H1 (cell line): Measurements from ENCODE around the gene ST3GAL3. TPM values are rescaled to one million over a fixed set of nuclear protein-coding genes. Genes with fewer than 3 reads are reported as not detected.
A peak's percentile ranks its signal among the peaks of the same experiment; 100 is the strongest.

Experiments used
- CTCF ChIA-PET: fragments of 300-600 bp; sonication (Branson Sonifier 250); formaldehyde crosslinking; loops from one replicate; lab custom pipeline; 2021; ENCODE audit not compliant: partially characterized antibody; lab: Charles Lee
- POLR2A ChIA-PET: fragments of 300-600 bp; sonication (Branson Sonifier 250); formaldehyde crosslinking; loops from one replicate; lab custom pipeline; 2021; ENCODE audit warnings: inconsistent platforms; ENCODE audit not compliant: partially characterized antibody; lab: Charles Lee
- DNase-seq, 2 experiments: peaks; one replicate each; pipeline versions ENCODE4 v3.0.0 to v3.0.0-alpha.2; 2010 to 2022; ENCODE audit warnings: low spot score in 2 of 2, low read depth in 1 of 2, mixed read lengths in 1 of 2
- FAIRE-seq: peaks from 2 replicates; lab custom pipeline; 2011; peaks lifted over from hg19 to GRCh38; lab: Jason Lieb, UNC
- H2AFZ ChIP-seq: 2 replicates; pipeline ENCODE4 v1.8.1; 2012; ENCODE audit warnings: low read length, inconsistent platforms
- H2AK5ac ChIP-seq: 2 replicates; pipeline ENCODE4 v1.6.1; 2013; ENCODE audit warnings: low read depth, low read length
- H2BK120ac ChIP-seq: replicated peaks from 2 replicates; pipeline ENCODE3; 2013; ENCODE audit warnings: low read depth, low read length, inconsistent platforms
- H2BK12ac ChIP-seq: 2 replicates; pipeline ENCODE4 v1.6.1; 2013; ENCODE audit warnings: low read depth, low read length
- H2BK15ac ChIP-seq: 2 replicates; pipeline ENCODE4 v1.6.1; 2013; ENCODE audit warnings: low read length
- H2BK20ac ChIP-seq: 2 replicates; pipeline ENCODE4 v1.6.1; 2013; ENCODE audit warnings: low read length
- H2BK5ac ChIP-seq: 2 replicates; pipeline ENCODE4 v1.6.1; 2013; ENCODE audit warnings: low read depth, low read length
- H3K14ac ChIP-seq: 2 replicates; pipeline ENCODE4 v1.6.1; 2013; ENCODE audit warnings: inconsistent platforms; ENCODE audit not compliant: insufficient read length
- H3K18ac ChIP-seq: 2 replicates; pipeline ENCODE4 v1.6.1; 2013; ENCODE audit warnings: low read length; ENCODE audit errors: extremely low read depth
- H3K23ac ChIP-seq: 2 replicates; pipeline ENCODE4 v1.6.1; 2013; ENCODE audit warnings: inconsistent platforms; ENCODE audit not compliant: insufficient read length
- H3K23me2 ChIP-seq: 2 replicates; pipeline ENCODE4 v1.6.1; 2013; ENCODE audit warnings: low read depth, low read length
- H3K27ac ChIP-seq: 2 replicates; pipeline ENCODE4 v1.6.1; 2011; ENCODE audit warnings: low read depth, low read length, inconsistent platforms
- H3K27me3 ChIP-seq, 4 experiments: replicated peaks in 1 of 4; 1 replicate in 1 of 4; 2 replicates in 3 of 4; pipeline versions ENCODE4 v1.6.1 to v1.8.1; 2011 to 2013; ENCODE audit warnings: low read length in 3 of 4, mild to moderate bottlenecking in 3 of 4, inconsistent platforms in 2 of 4, mixed read lengths in 2 of 4, moderate library complexity in 1 of 4; ENCODE audit not compliant: control insufficient read depth in 3 of 4, insufficient read depth in 3 of 4; ENCODE audit errors: extremely low read depth in 1 of 4
- H3K36me3 ChIP-seq, 4 experiments: 2 replicates each; pipeline versions ENCODE4 v1.6.1 to v1.8.1; 2011 to 2013; ENCODE audit warnings: mild to moderate bottlenecking in 4 of 4, low read length in 3 of 4, moderate library complexity in 2 of 4, control low read depth in 1 of 4, inconsistent platforms in 1 of 4; ENCODE audit not compliant: insufficient read depth in 4 of 4, control insufficient read depth in 2 of 4
- H3K4ac ChIP-seq: replicated peaks from 2 replicates; pipeline ENCODE3; 2013; ENCODE audit warnings: low read length, low read depth, mixed read lengths, inconsistent platforms; ENCODE audit not compliant: insufficient read length
- H3K4me1 ChIP-seq, 4 experiments: replicated peaks in 1 of 4; 1 replicate in 1 of 4; 2 replicates in 3 of 4; pipeline versions ENCODE4 v1.6.1 to v1.8.1; 2011 to 2013; ENCODE audit warnings: low read length in 3 of 4, inconsistent platforms in 2 of 4, mixed read lengths in 1 of 4; ENCODE audit not compliant: insufficient read depth in 4 of 4, control insufficient read depth in 3 of 4
- H3K4me2 ChIP-seq, 2 experiments: 2 replicates each; pipeline versions ENCODE4 v1.6.1 to v1.8.1; 2011 to 2013; ENCODE audit warnings: low read depth in 2 of 2, low read length in 2 of 2, control low read depth in 1 of 2, inconsistent platforms in 1 of 2, mild to moderate bottlenecking in 1 of 2; ENCODE audit not compliant: insufficient read depth in 1 of 2
- H3K4me3 ChIP-seq, 4 experiments: fragments of 200-600, 300-600 bp in 1 of 4; sonication (generic), shearing (Covaris generic), sonication (Bioruptor Twin) in 1 of 4; 2 replicates each; pipeline versions ENCODE4 v1.5.1 to v1.8.1; 2011 to 2016; ENCODE audit warnings: low read length in 4 of 4, low read depth in 3 of 4, control low read depth in 2 of 4, inconsistent platforms in 2 of 4, mild to moderate bottlenecking in 2 of 4, mixed read lengths in 1 of 4, moderate library complexity in 1 of 4; ENCODE audit not compliant: insufficient read depth in 2 of 4; ENCODE audit errors: extremely low read depth in 1 of 4
- H3K56ac ChIP-seq: replicated peaks from 2 replicates; pipeline ENCODE3; 2013; ENCODE audit warnings: low read depth, mild to moderate bottlenecking, mixed read lengths, low read length, inconsistent platforms; ENCODE audit not compliant: insufficient read length
- H3K79me1 ChIP-seq: 2 replicates; pipeline ENCODE4 v1.6.1; 2013; ENCODE audit warnings: low read depth, low read length, control low read depth
- H3K79me2 ChIP-seq, 2 experiments: 2 replicates each; pipeline versions ENCODE4 v1.6.1 to v1.8.1; 2012 to 2013; ENCODE audit warnings: low read length in 2 of 2, mild to moderate bottlenecking in 2 of 2, inconsistent platforms in 1 of 2; ENCODE audit not compliant: insufficient read depth in 2 of 2, control insufficient read depth in 1 of 2
- H3K9ac ChIP-seq, 4 experiments: replicated peaks in 1 of 4; 1 replicate in 1 of 4; 2 replicates in 3 of 4; pipeline versions ENCODE4 v1.6.1 to v1.8.1; 2011 to 2013; ENCODE audit warnings: low read depth in 3 of 4, low read length in 3 of 4, control low read depth in 2 of 4, mild to moderate bottlenecking in 2 of 4, moderate library complexity in 2 of 4, inconsistent platforms in 1 of 4; ENCODE audit errors: extremely low read depth in 1 of 4
- H3K9me3 ChIP-seq, 2 experiments: 2 replicates each; pipeline versions ENCODE4 v1.6.1 to v1.8.1; 2012 to 2013; ENCODE audit warnings: mild to moderate bottlenecking in 2 of 2, moderate library complexity in 2 of 2, control low read depth in 1 of 2, inconsistent platforms in 1 of 2, low read depth in 1 of 2, low read length in 1 of 2, mixed read lengths in 1 of 2; ENCODE audit not compliant: insufficient read depth in 2 of 2
- H4K20me1 ChIP-seq, 2 experiments: replicated peaks in 1 of 2; 2 replicates each; pipeline versions ENCODE3 to v1.8.1; 2011 to 2013; ENCODE audit warnings: inconsistent platforms in 2 of 2, low read length in 2 of 2, mild to moderate bottlenecking in 1 of 2; ENCODE audit not compliant: insufficient read depth in 2 of 2, control insufficient read depth in 1 of 2
- H4K5ac ChIP-seq: 2 replicates; pipeline ENCODE4 v1.6.1; 2013; ENCODE audit warnings: low read length, low read depth, mixed read lengths, inconsistent platforms; ENCODE audit not compliant: insufficient read length
- H4K8ac ChIP-seq: 2 replicates; pipeline ENCODE4 v1.8.0; 2013; ENCODE audit warnings: mild to moderate bottlenecking, moderate library complexity, low read length, inconsistent platforms; ENCODE audit not compliant: insufficient read depth; ENCODE audit errors: extremely low read depth
- H4K91ac ChIP-seq: replicated peaks from 2 replicates; pipeline ENCODE3; 2013; ENCODE audit warnings: low read length, mixed read lengths, inconsistent platforms; ENCODE audit not compliant: insufficient read length
- CEBPB ChIP-seq: IDR thresholded peaks from 2 replicates; pipeline ENCODE4 v1.6.1; 2012; ENCODE audit warnings: low read depth, low read length
- E2F6 ChIP-seq: IDR thresholded peaks from 2 replicates; pipeline ENCODE4 v1.6.1; 2012; ENCODE audit warnings: inconsistent platforms
- POU5F1 ChIP-seq: IDR thresholded peaks from 2 replicates; pipeline ENCODE4 v1.6.1; 2011; ENCODE audit warnings: low read depth, mild to moderate bottlenecking, low read length, moderate library complexity
- SP1 ChIP-seq: IDR thresholded peaks from 2 replicates; pipeline ENCODE4 v1.6.1; 2011; ENCODE audit warnings: low read depth, low read length
- SRF ChIP-seq: IDR thresholded peaks from 2 replicates; pipeline ENCODE4 v1.6.1; 2011; ENCODE audit warnings: mild to moderate bottlenecking, low read depth, low read length, moderate library complexity
- WGBS, 2 experiments: shearing (Covaris generic) in 1 of 2; methylation state at CpG; one replicate each; pipeline versions ENCODE4 v1.1.6 to v1.1.7; 2013 to 2015; ENCODE audit warnings: low lambda C conversion rate in 2 of 2, mixed read lengths in 2 of 2, inconsistent platforms in 1 of 2, low coverage in 1 of 2, missing lambda C conversion rate in 1 of 2; ENCODE audit not compliant: insufficient replicate concordance in 2 of 2, insufficient coverage in 1 of 2, insufficient read length in 1 of 2; ENCODE audit errors: extremely low coverage in 1 of 2, missing lambda C conversion rate in 1 of 2; 5-methylcytosine and 5-hydroxymethylcytosine counted together
- polyA plus RNA-seq, 7 experiments: library from polyadenylated mRNA; depleted of rRNA in 3 of 7; stranded (reverse) in 5 of 7; unstranded in 2 of 7; fragments of >200 nt in 5 of 7; fragments of 200-250 nt in 2 of 7; gene quantifications; 1 replicate in 5 of 7; 2 replicates in 1 of 7; 4 replicates in 1 of 7; pipeline versions ENCODE4 v1.2.1 to v1.2.3, GENCODE V29; 2011 to 2013; ENCODE audit warnings: missing spikeins in 2 of 7, mixed read lengths in 2 of 7
- total RNA-seq: library from RNA; stranded (reverse); fragmentation: NEBNext Ultra II Directional; extraction: Animal tissue kit (Norgen Biotek cat#: 25700); gene quantifications from 2 replicates; pipeline ENCODE4 v1.2.1, GENCODE V29; 2021

Gene ST3GAL3
- total and polyA plus RNA-seq, 2 of the 8 experiments (the other 6 are each of a cell fraction or from before 2014, with no cell fraction given), result 6.8 to 7.0 TPM

GRCh38 chr1:43841321-43842174 lies 134.2 kb downstream of the ST3GAL3 start:
- Histone ChIP-seq H3K4me2 (peak overlapping the region; percentile 31 to 49; a peak in 3 of 4 replicates), H3K56ac (peak overlapping the region; percentile 1)
- POLR2A ChIA-PET, result interaction anchor here (0.6 to 1.5 kb wide), 6 partner anchors 11 to 89 kb away, joined by 3 read pairs; no protein-coding TSS in a partner anchor

More at GRCh38 chr1:43841321-43842174, 134.2 kb downstream of the ST3GAL3 start:
- Histone ChIP-seq H4K8ac (no peak overlapping the region), H3K79me2 (no peaks in the 10 kb centered on the region), H3K79me1 (no peaks in the 10 kb centered on the region), H2AK5ac (peak overlapping the region; percentile 88; the same call in 1 of the 2 replicates), H2BK15ac (no peak overlapping the region), H3K4me1 (peaks cover 5 to 12% (median 9%) of the 10 kb centered on the region in 4 experiments), H4K20me1 (no peaks in the 10 kb centered on the region), H3K27me3 (no peaks in the 10 kb centered on the region), H4K5ac (peak overlapping the region; percentile 94), H3K14ac (peak overlapping the region; percentile 10), H3K9me3 (peaks cover 10 to 12% of the 10 kb centered on the region in 2 experiments; a peak in 3 of 4 replicates)
- 64% methylated on average over 1 of the region's 1 CpG; no CpG with 5 or more reads in 1 of the 2 experiments for WGBS, 2 experiments
- CTCF ChIA-PET, result interaction anchor here (0.5 to 2.7 kb wide), 5 partner anchors 12 to 205 kb away, joined by 3 to 18 read pairs (median 4); partner anchors contain the start of gene ARTN
- TF ChIP-seq SP1, result peak; percentile 70
- 0 out of 2 replicates have a peak, but pooled peaks have one; percentile 8 for TF ChIP-seq CEBPB
- no peak for TF ChIP-seq SRF
- peak; percentile 14; the same call in 1 of the 2 replicates for TF ChIP-seq E2F6
- 0 out of 2 replicates have a peak, but pooled peaks have one; percentile 3 for TF ChIP-seq POU5F1
- TF ChIP-seq, all 59 proteins: peak for 4
- Histone ChIP-seq H2BK20ac (peak overlapping the region; percentile 92; the same call in 1 of the 2 replicates), H3K9ac (no peak overlapping the region), H3K23me2 (no peaks in the 10 kb centered on the region; the same call in 1 of the 2 replicates), H2BK5ac (peak overlapping the region; percentile 98), H2AFZ (no peak overlapping the region), H2BK12ac (peak overlapping the region; percentile 60), H4K91ac (peak overlapping the region; percentile 100), H3K4ac (peak overlapping the region; percentile 87), H3K36me3 (peaks cover 0 to 16% (median 0%) of the 10 kb centered on the region in 4 experiments; a peak in 3 of 8 replicates), H3K18ac (peak overlapping the region; percentile 86), H2BK120ac (peak overlapping the region; percentile 100), H3K27ac (peak overlapping the region; percentile 73), H3K4me3 (peak overlapping the region in 1 of 4 experiments; percentile 26; a peak in 2 of 8 replicates), H3K23ac (peak overlapping the region; percentile 55)
- peak; percentile 62 for FAIRE-seq
- no peak for DNase-seq
